ENCODE results near the gene ITGB4. TPM values are rescaled to one million over a fixed set of nuclear protein-coding genes. Genes with fewer than 3 reads are reported as not detected.

Gene ITGB4
- total RNA-seq, 1 experiment from 2014 or later = 5.3 TPM

- Histone ChIP-seq H4K5ac (ENCODE audit: insufficient read length, low read depth, low read length) (no peak overlapping the region), H3K23ac (ENCODE audit: insufficient read length, low read depth, low read length) (no peak overlapping the region), H4K91ac (ENCODE audit: insufficient read length, low read depth, low read length) (no peak overlapping the region), H3K18ac (ENCODE audit: insufficient read length, low read depth, low read length) (no peak overlapping the region), H2BK12ac (ENCODE audit: insufficient read length, low read depth, low read length) (no peak overlapping the region), H2BK5ac (ENCODE audit: insufficient read length, low read length) (no peak overlapping the region), H2BK20ac (ENCODE audit: low read depth, low read length, poor library complexity, severe bottlenecking) (no peak overlapping the region), H3K4ac (ENCODE audit: low read depth, low read length) (no peak overlapping the region), H3K27ac (ENCODE audit: insufficient read length, low read depth, low read length) (no peak overlapping the region), H3K4me1 (ENCODE audit: insufficient read depth, low read length) (no peaks in the 10 kb centered on the region), H3K27me3 (ENCODE audit: insufficient read depth, low read length) (no peaks in the 10 kb centered on the region), H3K56ac (ENCODE audit: insufficient read length, low read depth, low read length) (no peak overlapping the region), H2BK15ac (ENCODE audit: low read depth, low read length) (no peak overlapping the region), H2AK5ac (ENCODE audit: insufficient read length, low read length) (no peak overlapping the region), H3K23me2 (ENCODE audit: insufficient read length, low read depth, low read length, poor library complexity, severe bottlenecking) (no peaks in the 10 kb centered on the region), H3K9me3 (ENCODE audit: control insufficient read depth, low read depth, low read length) (no peaks in the 10 kb centered on the region), H3K79me1 (ENCODE audit: insufficient read depth, low read depth, low read length, poor library complexity, severe bottlenecking) (no peaks in the 10 kb centered on the region), H3K9ac (ENCODE audit: extremely low read depth, insufficient read length, low read length) (no peak overlapping the region), H2AFZ (ENCODE audit: low read length) (no peak overlapping the region), H2BK120ac (ENCODE audit: low read depth, low read length, poor library complexity, severe bottlenecking) (no peak overlapping the region), H4K8ac (replicated peaks; ENCODE audit: insufficient read length, low read depth, low read length) (no peak overlapping the region), H4K20me1 (ENCODE audit: control insufficient read depth, insufficient read depth, insufficient read length) (no peaks in the 10 kb centered on the region), H3K79me2 (ENCODE audit: insufficient read depth, low read length) (no peaks in the 10 kb centered on the region), H3T11ph (ENCODE audit: low read length) (no peak overlapping the region), H3K14ac (ENCODE audit: insufficient read depth, low read length) (no peak overlapping the region), H3K4me2 (ENCODE audit: insufficient read depth, insufficient read length, low read length) (no peak overlapping the region)
- no CpG with 5 or more reads among the region's 12 CpGs for WGBS (ENCODE audit: extremely low coverage, insufficient read length, low lambda C conversion rate)
- H3K36me3 Mint-ChIP-seq (ENCODE audit: insufficient read depth in 1 of 3, low read depth in 3 of 3) = peaks cover 17 to 55% (median 38%) of the 10 kb centered on the region in 3 experiments
- peaks cover 31 to 36% of the 10 kb centered on the region in 2 experiments for H3K4me1 Mint-ChIP-seq
- no peak overlapping the region for H3K4me3 Mint-ChIP-seq
- no peaks in the 10 kb centered on the region for H3K9me3 Mint-ChIP-seq
- DNase-seq = no peak
- H3K27me3 Mint-ChIP-seq (ENCODE audit: low read depth) = no peaks in the 10 kb centered on the region
- no peak overlapping the region for H3K27ac Mint-ChIP-seq
- no peak for TF ChIP-seq CTCF (conservative IDR thresholded peaks at IDR 0.05)
Observed at GRCh38 chr17:75695830-75696271, 25.4 kb upstream of the ITGB4 start.
